ENCODE data around the gene SP7. TPM values are rescaled to one million over a fixed set of nuclear protein-coding genes. Genes with fewer than 3 reads are reported as not detected.

The SP7 gene
- total RNA-seq, 1 experiment from 2014 or later = not detected

DNA sequence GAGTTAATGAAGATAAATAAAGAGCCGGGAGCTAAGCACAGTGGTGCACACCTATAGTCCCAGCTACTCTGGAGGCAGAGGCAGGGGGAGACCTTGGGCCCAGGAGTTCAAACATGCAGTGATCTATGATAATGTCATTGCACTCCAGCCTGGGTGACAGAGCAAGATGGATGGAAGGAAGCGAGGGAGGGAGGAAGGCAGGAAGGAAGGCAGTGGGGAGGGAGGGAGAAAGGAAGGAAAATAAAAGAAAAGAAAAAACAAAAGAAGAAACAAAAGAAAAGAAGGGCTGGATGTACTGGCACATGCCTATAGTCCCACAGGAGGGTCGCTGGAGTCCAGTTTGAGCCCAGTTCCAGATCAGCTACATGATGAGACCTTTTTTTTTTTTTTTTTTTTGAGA is 19.0 kb upstream of the SP7 start:
- Histone ChIP-seq H3K4me2 (ENCODE audit: low read depth, low read length, poor library complexity, severe bottlenecking) (no peak overlapping the region), H3K4me3 (ENCODE audit: low read length) (no peak overlapping the region), H3K79me2 (ENCODE audit: low read length) (no peaks in the 10 kb centered on the region), H4K20me1 (ENCODE audit: insufficient read depth, low read depth, low read length) (no peaks in the 10 kb centered on the region), H3K9me3 (ENCODE audit: low read length) (no peaks in the 10 kb centered on the region), H3K9me2 (replicated peaks; ENCODE audit: insufficient read depth, low read length) (no peaks in the 10 kb centered on the region), H3K27ac (ENCODE audit: low read length) (no peak overlapping the region), H3K9ac (ENCODE audit: low read length) (no peak overlapping the region), H3K36me3 (ENCODE audit: insufficient read depth, low read length) (no peaks in the 10 kb centered on the region), H2AFZ (ENCODE audit: low read length) (no peak overlapping the region), H3K4me1 (ENCODE audit: low read length) (no peaks in the 10 kb centered on the region; the same call in 1 of the 2 replicates), H3K27me3 (ENCODE audit: low read length) (no peaks in the 10 kb centered on the region)
- no peak for DNase-seq

GRCh38 chr12:53353257-53353655 is 17.1 kb upstream of the SP7 start:
- Histone ChIP-seq H3K4me2 (ENCODE audit: low read depth, low read length, poor library complexity, severe bottlenecking) (no peak overlapping the region), H3K4me1 (ENCODE audit: low read length) (no peaks in the 10 kb centered on the region; the same call in 1 of the 2 replicates), H3K27me3 (ENCODE audit: low read length) (no peaks in the 10 kb centered on the region), H3K36me3 (ENCODE audit: insufficient read depth, low read length) (no peaks in the 10 kb centered on the region), H3K9me2 (replicated peaks; ENCODE audit: insufficient read depth, low read length) (no peaks in the 10 kb centered on the region), H2AFZ (ENCODE audit: low read length) (peak overlapping the region; percentile 59), H3K4me3 (ENCODE audit: low read length) (no peak overlapping the region), H3K9me3 (ENCODE audit: low read length) (no peaks in the 10 kb centered on the region), H3K27ac (ENCODE audit: low read length) (no peak overlapping the region), H4K20me1 (ENCODE audit: insufficient read depth, low read depth, low read length) (no peaks in the 10 kb centered on the region), H3K9ac (ENCODE audit: low read length) (no peak overlapping the region), H3K79me2 (ENCODE audit: low read length) (no peaks in the 10 kb centered on the region)
- no peak for DNase-seq

- no peaks in the 10 kb centered on the region for H3K9me2 ChIP-seq (replicated peaks; ENCODE audit: insufficient read depth, low read length)
- H4K20me1 ChIP-seq (ENCODE audit: insufficient read depth, low read depth, low read length) = no peaks in the 10 kb centered on the region
- H3K4me3 ChIP-seq (ENCODE audit: low read length) = no peak overlapping the region
- DNase-seq = peak; percentile 95
- H2AFZ ChIP-seq (ENCODE audit: low read length) = peak overlapping the region; percentile 59
- H3K36me3 ChIP-seq (ENCODE audit: insufficient read depth, low read length) = no peaks in the 10 kb centered on the region
- H3K27ac ChIP-seq (ENCODE audit: low read length) = no peak overlapping the region
- H3K4me2 ChIP-seq (ENCODE audit: low read depth, low read length, poor library complexity, severe bottlenecking) = no peak overlapping the region
- H3K9me3 ChIP-seq (ENCODE audit: low read length) = no peaks in the 10 kb centered on the region
- H3K79me2 ChIP-seq (ENCODE audit: low read length) = no peaks in the 10 kb centered on the region
- H3K27me3 ChIP-seq (ENCODE audit: low read length) = no peaks in the 10 kb centered on the region
- no peaks in the 10 kb centered on the region; the same call in 1 of the 2 replicates for H3K4me1 ChIP-seq (ENCODE audit: low read length)
- H3K9ac ChIP-seq (ENCODE audit: low read length) = no peak overlapping the region
Observed at GRCh38 chr12:53352331-53353256, 16.4 kb upstream of the SP7 start.

DNA sequence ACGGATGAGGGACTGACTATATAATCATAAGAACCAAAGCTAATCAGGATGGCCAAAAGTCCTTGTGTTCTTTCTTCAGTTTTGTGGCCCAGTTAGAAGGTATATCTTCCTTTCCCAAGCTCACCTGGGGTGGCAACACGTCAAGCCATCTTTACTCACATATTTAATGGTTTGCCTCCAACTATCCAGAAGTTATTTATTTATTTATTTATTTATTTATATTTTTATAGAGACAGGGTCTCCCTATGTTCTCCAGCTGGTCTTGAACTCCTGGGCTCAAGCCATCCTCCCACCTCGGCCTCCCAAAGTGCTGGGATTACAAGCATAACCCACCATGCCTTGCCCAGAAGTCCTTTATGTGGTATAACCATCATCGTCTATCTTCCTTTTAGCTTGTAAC is 11.8 kb upstream of the SP7 start:
- H3K4me3 ChIP-seq (ENCODE audit: low read length) = no peak overlapping the region
- H3K36me3 ChIP-seq (ENCODE audit: insufficient read depth, low read length) = no peaks in the 10 kb centered on the region
- H3K9me2 ChIP-seq (replicated peaks; ENCODE audit: insufficient read depth, low read length) = no peaks in the 10 kb centered on the region
- H3K4me2 ChIP-seq (ENCODE audit: low read depth, low read length, poor library complexity, severe bottlenecking) = no peak overlapping the region
- peaks cover 12% of the 10 kb centered on the region for H3K4me1 ChIP-seq (ENCODE audit: low read length)
- H3K79me2 ChIP-seq (ENCODE audit: low read length) = no peaks in the 10 kb centered on the region
- no peak overlapping the region for H2AFZ ChIP-seq (ENCODE audit: low read length)
- DNase-seq = no peak
- no peak overlapping the region for H3K27ac ChIP-seq (ENCODE audit: low read length)
- no peaks in the 10 kb centered on the region for H3K9me3 ChIP-seq (ENCODE audit: low read length)
- H4K20me1 ChIP-seq (ENCODE audit: insufficient read depth, low read depth, low read length) = no peaks in the 10 kb centered on the region
- H3K9ac ChIP-seq (ENCODE audit: low read length) = no peak overlapping the region
- no peaks in the 10 kb centered on the region for H3K27me3 ChIP-seq (ENCODE audit: low read length)

DNA sequence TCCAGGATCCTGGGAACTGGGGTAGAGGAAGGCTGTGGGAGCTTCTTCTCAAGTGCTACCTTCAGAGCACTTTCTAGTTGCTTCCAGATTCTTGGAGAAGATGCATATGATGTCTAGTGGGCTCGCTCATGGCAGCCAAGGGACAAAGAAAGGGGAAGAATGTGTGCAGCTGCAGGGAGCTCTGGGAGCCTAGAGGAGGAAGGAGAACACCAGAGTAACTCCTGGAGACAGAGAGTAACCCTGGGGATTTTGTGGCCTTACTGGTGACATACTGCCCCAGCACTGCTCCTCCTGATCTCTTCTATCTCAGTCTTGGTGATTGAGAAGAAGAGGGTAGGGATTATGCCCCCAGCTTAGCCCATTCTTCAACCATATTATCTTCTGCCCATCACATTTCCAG is 10.3 kb upstream of the SP7 start:
- H2AFZ ChIP-seq (ENCODE audit: low read length) = no peak overlapping the region

GRCh38 chr12:53345486-53346188 is 9.5 kb upstream of the SP7 start:
- no peak for DNase-seq
- Histone ChIP-seq H3K79me2 (ENCODE audit: low read length) (no peaks in the 10 kb centered on the region), H3K4me2 (ENCODE audit: low read depth, low read length, poor library complexity, severe bottlenecking) (peak overlapping the region; percentile 93), H4K20me1 (ENCODE audit: insufficient read depth, low read depth, low read length) (no peaks in the 10 kb centered on the region), H3K9me2 (replicated peaks; ENCODE audit: insufficient read depth, low read length) (no peaks in the 10 kb centered on the region), H3K4me3 (ENCODE audit: low read length) (peak overlapping the region; percentile 72; the same call in 1 of the 2 replicates), H3K36me3 (ENCODE audit: insufficient read depth, low read length) (no peaks in the 10 kb centered on the region), H3K27me3 (ENCODE audit: low read length) (no peaks in the 10 kb centered on the region), H3K4me1 (ENCODE audit: low read length) (peaks cover 12% of the 10 kb centered on the region), H3K9me3 (ENCODE audit: low read length) (no peaks in the 10 kb centered on the region), H2AFZ (ENCODE audit: low read length) (peak overlapping the region; percentile 100; the same call in 1 of the 2 replicates), H3K9ac (ENCODE audit: low read length) (no peak overlapping the region), H3K27ac (ENCODE audit: low read length) (no peak overlapping the region)

More for the DNA sequence above, 10.3 kb upstream of the SP7 start:
- Histone ChIP-seq H3K79me2 (ENCODE audit: low read length) (no peaks in the 10 kb centered on the region), H3K9ac (ENCODE audit: low read length) (no peak overlapping the region), H3K27ac (ENCODE audit: low read length) (no peak overlapping the region), H3K4me3 (ENCODE audit: low read length) (no peak overlapping the region), H3K36me3 (ENCODE audit: insufficient read depth, low read length) (no peaks in the 10 kb centered on the region), H3K9me2 (replicated peaks; ENCODE audit: insufficient read depth, low read length) (no peaks in the 10 kb centered on the region), H3K9me3 (ENCODE audit: low read length) (no peaks in the 10 kb centered on the region), H3K4me1 (ENCODE audit: low read length) (peaks cover 12% of the 10 kb centered on the region), H3K27me3 (ENCODE audit: low read length) (no peaks in the 10 kb centered on the region), H3K4me2 (ENCODE audit: low read depth, low read length, poor library complexity, severe bottlenecking) (no peak overlapping the region), H4K20me1 (ENCODE audit: insufficient read depth, low read depth, low read length) (no peaks in the 10 kb centered on the region)
- DNase-seq = no peak

- Histone ChIP-seq H3K9me2 (replicated peaks; ENCODE audit: insufficient read depth, low read length) (no peaks in the 10 kb centered on the region), H3K27me3 (ENCODE audit: low read length) (no peaks in the 10 kb centered on the region), H3K4me2 (ENCODE audit: low read depth, low read length, poor library complexity, severe bottlenecking) (peak overlapping the region; percentile 93), H4K20me1 (ENCODE audit: insufficient read depth, low read depth, low read length) (no peaks in the 10 kb centered on the region), H3K79me2 (ENCODE audit: low read length) (no peaks in the 10 kb centered on the region), H3K9ac (ENCODE audit: low read length) (peak overlapping the region; percentile 72), H3K4me1 (ENCODE audit: low read length) (peaks cover 12% of the 10 kb centered on the region), H3K36me3 (ENCODE audit: insufficient read depth, low read length) (no peaks in the 10 kb centered on the region), H3K27ac (ENCODE audit: low read length) (no peak overlapping the region), H3K4me3 (ENCODE audit: low read length) (peak overlapping the region; percentile 72), H3K9me3 (ENCODE audit: low read length) (no peaks in the 10 kb centered on the region), H2AFZ (ENCODE audit: low read length) (peak overlapping the region; percentile 100)
- DNase-seq = peak; percentile 89
Observed at GRCh38 chr12:53344824-53345485, 8.8 kb upstream of the SP7 start.

- H3K9ac ChIP-seq (ENCODE audit: low read length) = peak overlapping the region; percentile 72
- H3K4me1 ChIP-seq (ENCODE audit: low read length) = peaks cover 12% of the 10 kb centered on the region
- H3K9me3 ChIP-seq (ENCODE audit: low read length) = no peaks in the 10 kb centered on the region
- no peaks in the 10 kb centered on the region for H4K20me1 ChIP-seq (ENCODE audit: insufficient read depth, low read depth, low read length)
- no peaks in the 10 kb centered on the region for H3K27me3 ChIP-seq (ENCODE audit: low read length)
- peak overlapping the region; percentile 57; the same call in 1 of the 2 replicates for H2AFZ ChIP-seq (ENCODE audit: low read length)
- DNase-seq = no peak
- H3K4me2 ChIP-seq (ENCODE audit: low read depth, low read length, poor library complexity, severe bottlenecking) = peak overlapping the region; percentile 93
- H3K36me3 ChIP-seq (ENCODE audit: insufficient read depth, low read length) = no peaks in the 10 kb centered on the region
- peak overlapping the region; percentile 72; the same call in 1 of the 2 replicates for H3K4me3 ChIP-seq (ENCODE audit: low read length)
- H3K27ac ChIP-seq (ENCODE audit: low read length) = no peak overlapping the region
- no peaks in the 10 kb centered on the region for H3K9me2 ChIP-seq (replicated peaks; ENCODE audit: insufficient read depth, low read length)
- no peaks in the 10 kb centered on the region for H3K79me2 ChIP-seq (ENCODE audit: low read length)
Observed at GRCh38 chr12:53344487-53344823, 8.3 kb upstream of the SP7 start.
